ENCODE results near the gene FAM156A.
"Not testable (repeated sequence)": the region's sequence is repeated elsewhere in the genome, so short reads cannot be mapped to it uniquely, and the experiment has no call there.

DNA sequence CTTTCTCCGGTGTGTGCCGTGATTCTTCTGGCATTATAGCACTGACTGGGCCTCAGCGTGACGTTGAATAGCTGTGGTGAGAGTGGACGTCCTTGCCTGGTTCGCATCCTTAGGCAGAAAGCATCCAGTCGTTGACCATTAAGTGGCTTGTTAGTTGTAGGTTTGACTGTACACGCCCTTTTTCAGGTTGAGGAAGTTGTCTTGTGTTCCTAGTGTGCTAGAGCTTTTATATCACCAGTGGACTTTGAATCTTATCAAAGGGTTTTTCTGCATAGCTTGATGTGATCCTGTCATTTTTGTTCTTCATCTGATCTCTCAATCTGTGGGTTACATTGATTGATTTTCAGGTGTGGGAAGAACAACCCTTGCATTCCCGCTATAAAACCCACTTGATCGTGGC is 52.8 kb downstream of the FAM156A start:
- TF ChIP-seq POLR2AphosphoS5, EP300 (IDR thresholded peaks at IDR 0.05): not testable (repeated sequence)
